H1 (cell line): ENCODE measurements around the gene UBE2B. TPM values are rescaled to one million over a fixed set of nuclear protein-coding genes. Genes with fewer than 3 reads are reported as not detected.
"Not testable (repeated sequence)": the region's sequence is repeated elsewhere in the genome, so short reads cannot be mapped to it uniquely, and the experiment has no call there.

Source experiments
- CTCF ChIA-PET: fragments of 300-600 bp; sonication (Branson Sonifier 250); formaldehyde crosslinking; loops from one replicate; lab custom pipeline; 2021; ENCODE audit not compliant: partially characterized antibody; lab: Charles Lee
- POLR2A ChIA-PET: fragments of 300-600 bp; sonication (Branson Sonifier 250); formaldehyde crosslinking; loops from one replicate; lab custom pipeline; 2021; ENCODE audit warnings: inconsistent platforms; ENCODE audit not compliant: partially characterized antibody; lab: Charles Lee
- DNase-seq, 2 experiments: peaks; one replicate each; pipeline versions ENCODE4 v3.0.0 to v3.0.0-alpha.2; 2010 to 2022; ENCODE audit warnings: low spot score in 2 of 2, low read depth in 1 of 2, mixed read lengths in 1 of 2
- FAIRE-seq: peaks from 2 replicates; lab custom pipeline; 2011; peaks lifted over from hg19 to GRCh38; lab: Jason Lieb, UNC
- H2AFZ ChIP-seq: 2 replicates; pipeline ENCODE4 v1.8.1; 2012; ENCODE audit warnings: low read length, inconsistent platforms
- H2AK5ac ChIP-seq: 2 replicates; pipeline ENCODE4 v1.6.1; 2013; ENCODE audit warnings: low read depth, low read length
- H2BK120ac ChIP-seq: replicated peaks from 2 replicates; pipeline ENCODE3; 2013; ENCODE audit warnings: low read depth, low read length, inconsistent platforms
- H2BK12ac ChIP-seq: 2 replicates; pipeline ENCODE4 v1.6.1; 2013; ENCODE audit warnings: low read depth, low read length
- H2BK15ac ChIP-seq: 2 replicates; pipeline ENCODE4 v1.6.1; 2013; ENCODE audit warnings: low read length
- H2BK20ac ChIP-seq: 2 replicates; pipeline ENCODE4 v1.6.1; 2013; ENCODE audit warnings: low read length
- H2BK5ac ChIP-seq: 2 replicates; pipeline ENCODE4 v1.6.1; 2013; ENCODE audit warnings: low read depth, low read length
- H3K14ac ChIP-seq: 2 replicates; pipeline ENCODE4 v1.6.1; 2013; ENCODE audit warnings: inconsistent platforms; ENCODE audit not compliant: insufficient read length
- H3K18ac ChIP-seq: 2 replicates; pipeline ENCODE4 v1.6.1; 2013; ENCODE audit warnings: low read length; ENCODE audit errors: extremely low read depth
- H3K23ac ChIP-seq: 2 replicates; pipeline ENCODE4 v1.6.1; 2013; ENCODE audit warnings: inconsistent platforms; ENCODE audit not compliant: insufficient read length
- H3K23me2 ChIP-seq: 2 replicates; pipeline ENCODE4 v1.6.1; 2013; ENCODE audit warnings: low read depth, low read length
- H3K27ac ChIP-seq: 2 replicates; pipeline ENCODE4 v1.6.1; 2011; ENCODE audit warnings: low read depth, low read length, inconsistent platforms
- H3K27me3 ChIP-seq, 4 experiments: replicated peaks in 1 of 4; 1 replicate in 1 of 4; 2 replicates in 3 of 4; pipeline versions ENCODE4 v1.6.1 to v1.8.1; 2011 to 2013; ENCODE audit warnings: low read length in 3 of 4, mild to moderate bottlenecking in 3 of 4, inconsistent platforms in 2 of 4, mixed read lengths in 2 of 4, moderate library complexity in 1 of 4; ENCODE audit not compliant: control insufficient read depth in 3 of 4, insufficient read depth in 3 of 4; ENCODE audit errors: extremely low read depth in 1 of 4
- H3K36me3 ChIP-seq, 4 experiments: 2 replicates each; pipeline versions ENCODE4 v1.6.1 to v1.8.1; 2011 to 2013; ENCODE audit warnings: mild to moderate bottlenecking in 4 of 4, low read length in 3 of 4, moderate library complexity in 2 of 4, control low read depth in 1 of 4, inconsistent platforms in 1 of 4; ENCODE audit not compliant: insufficient read depth in 4 of 4, control insufficient read depth in 2 of 4
- H3K4ac ChIP-seq: replicated peaks from 2 replicates; pipeline ENCODE3; 2013; ENCODE audit warnings: low read length, low read depth, mixed read lengths, inconsistent platforms; ENCODE audit not compliant: insufficient read length
- H3K4me1 ChIP-seq, 4 experiments: replicated peaks in 1 of 4; 1 replicate in 1 of 4; 2 replicates in 3 of 4; pipeline versions ENCODE4 v1.6.1 to v1.8.1; 2011 to 2013; ENCODE audit warnings: low read length in 3 of 4, inconsistent platforms in 2 of 4, mixed read lengths in 1 of 4; ENCODE audit not compliant: insufficient read depth in 4 of 4, control insufficient read depth in 3 of 4
- H3K4me2 ChIP-seq, 2 experiments: 2 replicates each; pipeline versions ENCODE4 v1.6.1 to v1.8.1; 2011 to 2013; ENCODE audit warnings: low read depth in 2 of 2, low read length in 2 of 2, control low read depth in 1 of 2, inconsistent platforms in 1 of 2, mild to moderate bottlenecking in 1 of 2; ENCODE audit not compliant: insufficient read depth in 1 of 2
- H3K4me3 ChIP-seq, 4 experiments: fragments of 200-600, 300-600 bp in 1 of 4; sonication (generic), shearing (Covaris generic), sonication (Bioruptor Twin) in 1 of 4; 2 replicates each; pipeline versions ENCODE4 v1.5.1 to v1.8.1; 2011 to 2016; ENCODE audit warnings: low read length in 4 of 4, low read depth in 3 of 4, control low read depth in 2 of 4, inconsistent platforms in 2 of 4, mild to moderate bottlenecking in 2 of 4, mixed read lengths in 1 of 4, moderate library complexity in 1 of 4; ENCODE audit not compliant: insufficient read depth in 2 of 4; ENCODE audit errors: extremely low read depth in 1 of 4
- H3K56ac ChIP-seq: replicated peaks from 2 replicates; pipeline ENCODE3; 2013; ENCODE audit warnings: low read depth, mild to moderate bottlenecking, mixed read lengths, low read length, inconsistent platforms; ENCODE audit not compliant: insufficient read length
- H3K79me1 ChIP-seq: 2 replicates; pipeline ENCODE4 v1.6.1; 2013; ENCODE audit warnings: low read depth, low read length, control low read depth
- H3K79me2 ChIP-seq, 2 experiments: 2 replicates each; pipeline versions ENCODE4 v1.6.1 to v1.8.1; 2012 to 2013; ENCODE audit warnings: low read length in 2 of 2, mild to moderate bottlenecking in 2 of 2, inconsistent platforms in 1 of 2; ENCODE audit not compliant: insufficient read depth in 2 of 2, control insufficient read depth in 1 of 2
- H3K9ac ChIP-seq, 4 experiments: replicated peaks in 1 of 4; 1 replicate in 1 of 4; 2 replicates in 3 of 4; pipeline versions ENCODE4 v1.6.1 to v1.8.1; 2011 to 2013; ENCODE audit warnings: low read depth in 3 of 4, low read length in 3 of 4, control low read depth in 2 of 4, mild to moderate bottlenecking in 2 of 4, moderate library complexity in 2 of 4, inconsistent platforms in 1 of 4; ENCODE audit errors: extremely low read depth in 1 of 4
- H3K9me3 ChIP-seq, 2 experiments: 2 replicates each; pipeline versions ENCODE4 v1.6.1 to v1.8.1; 2012 to 2013; ENCODE audit warnings: mild to moderate bottlenecking in 2 of 2, moderate library complexity in 2 of 2, control low read depth in 1 of 2, inconsistent platforms in 1 of 2, low read depth in 1 of 2, low read length in 1 of 2, mixed read lengths in 1 of 2; ENCODE audit not compliant: insufficient read depth in 2 of 2
- H4K20me1 ChIP-seq, 2 experiments: replicated peaks in 1 of 2; 2 replicates each; pipeline versions ENCODE3 to v1.8.1; 2011 to 2013; ENCODE audit warnings: inconsistent platforms in 2 of 2, low read length in 2 of 2, mild to moderate bottlenecking in 1 of 2; ENCODE audit not compliant: insufficient read depth in 2 of 2, control insufficient read depth in 1 of 2
- H4K5ac ChIP-seq: 2 replicates; pipeline ENCODE4 v1.6.1; 2013; ENCODE audit warnings: low read length, low read depth, mixed read lengths, inconsistent platforms; ENCODE audit not compliant: insufficient read length
- H4K8ac ChIP-seq: 2 replicates; pipeline ENCODE4 v1.8.0; 2013; ENCODE audit warnings: mild to moderate bottlenecking, moderate library complexity, low read length, inconsistent platforms; ENCODE audit not compliant: insufficient read depth; ENCODE audit errors: extremely low read depth
- H4K91ac ChIP-seq: replicated peaks from 2 replicates; pipeline ENCODE3; 2013; ENCODE audit warnings: low read length, mixed read lengths, inconsistent platforms; ENCODE audit not compliant: insufficient read length
- JUND ChIP-seq: IDR thresholded peaks from 2 replicates; pipeline ENCODE4 v1.6.1; 2011; ENCODE audit warnings: mild to moderate bottlenecking, improper control_type of control experiment, low read length
- KDM5A ChIP-seq: fragments of 200-600 bp; IDR thresholded peaks from 2 replicates; pipeline ENCODE4 v1.7.1; 2012; ENCODE audit warnings: mild to moderate bottlenecking, low read length, inconsistent platforms, mixed read lengths
- RNF2 ChIP-seq: fragments of 200-900, 300-1000 bp; sonication (generic); IDR thresholded peaks from 2 replicates; pipeline ENCODE4 v1.7.1; 2016; ENCODE audit warnings: borderline replicate concordance, low read depth, mild to moderate bottlenecking, antibody characterized with exemption, low read length; ENCODE audit not compliant: poor library complexity, severe bottlenecking; ENCODE audit errors: missing control alignments
- WGBS, 2 experiments: shearing (Covaris generic) in 1 of 2; methylation state at CpG; one replicate each; pipeline versions ENCODE4 v1.1.6 to v1.1.7; 2013 to 2015; ENCODE audit warnings: low lambda C conversion rate in 2 of 2, mixed read lengths in 2 of 2, inconsistent platforms in 1 of 2, low coverage in 1 of 2, missing lambda C conversion rate in 1 of 2; ENCODE audit not compliant: insufficient replicate concordance in 2 of 2, insufficient coverage in 1 of 2, insufficient read length in 1 of 2; ENCODE audit errors: extremely low coverage in 1 of 2, missing lambda C conversion rate in 1 of 2; 5-methylcytosine and 5-hydroxymethylcytosine counted together
- polyA plus RNA-seq, 7 experiments: library from polyadenylated mRNA; depleted of rRNA in 3 of 7; stranded (reverse) in 5 of 7; unstranded in 2 of 7; fragments of >200 nt in 5 of 7; fragments of 200-250 nt in 2 of 7; gene quantifications; 1 replicate in 5 of 7; 2 replicates in 1 of 7; 4 replicates in 1 of 7; pipeline versions ENCODE4 v1.2.1 to v1.2.3, GENCODE V29; 2011 to 2013; ENCODE audit warnings: missing spikeins in 2 of 7, mixed read lengths in 2 of 7
- total RNA-seq: library from RNA; stranded (reverse); fragmentation: NEBNext Ultra II Directional; extraction: Animal tissue kit (Norgen Biotek cat#: 25700); gene quantifications from 2 replicates; pipeline ENCODE4 v1.2.1, GENCODE V29; 2021

UBE2B gene
- total and polyA plus RNA-seq, 2 of the 8 experiments (the other 6 are each of a cell fraction or from before 2014, with no cell fraction given), result 15.9 to 46.8 TPM

DNA sequence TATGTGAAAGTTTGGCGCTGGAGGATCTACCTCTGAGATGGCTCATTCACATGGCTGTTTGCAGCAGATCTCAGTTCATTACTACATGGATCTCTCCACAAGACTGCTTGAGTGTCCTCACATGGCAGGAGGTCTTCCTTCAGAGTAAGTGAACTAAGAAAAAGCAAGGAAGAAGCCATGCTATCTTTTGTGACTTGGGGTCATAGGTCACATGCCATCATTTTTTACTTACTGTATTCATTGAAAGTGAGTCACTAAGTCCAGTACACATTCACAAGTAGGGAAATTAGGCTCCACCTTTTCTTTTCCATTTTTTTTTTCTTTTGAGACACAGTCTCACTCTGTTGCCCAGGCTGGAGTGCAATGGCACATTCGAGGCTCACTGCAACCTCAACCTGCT, 49.0 kb downstream of the UBE2B start (continued):
- TF ChIP-seq RNF2 (no peak), JUND (no peak), KDM5A (no peak)

DNA sequence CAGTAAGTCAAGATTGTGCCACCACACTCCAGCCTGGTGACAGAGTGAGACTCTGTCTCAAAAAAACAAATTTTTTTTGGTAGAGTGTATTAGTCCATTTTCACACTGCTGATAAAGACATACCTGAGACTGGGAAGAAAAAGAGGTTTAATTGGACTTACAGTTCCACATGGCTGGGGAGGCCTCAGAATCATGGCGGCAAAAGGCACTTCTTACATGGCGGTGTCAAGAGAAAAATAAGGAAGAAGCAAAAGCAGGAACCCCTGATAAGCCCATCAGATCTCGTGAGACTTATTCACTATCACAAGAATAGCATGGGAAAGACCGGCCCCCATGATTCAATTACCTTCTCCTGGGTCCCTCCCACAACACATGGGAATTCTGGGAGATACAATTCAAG, 49.7 kb downstream of the UBE2B start:
- CTCF ChIA-PET, result interaction anchor here (1.0 kb wide), 1 partner anchor 10 kb away, joined by 5 read pairs; the partner anchor contains the start of gene CDKN2AIPNL

More for the DNA sequence above, 49.7 kb downstream of the UBE2B start:
- not testable (repeated sequence) for H3K14ac ChIP-seq, H2AK5ac ChIP-seq, H3K4me2 ChIP-seq, H3K23me2 ChIP-seq, H3K9ac ChIP-seq, H3K4me1 ChIP-seq, H2BK12ac ChIP-seq, H3K4ac ChIP-seq, H2AFZ ChIP-seq, H2BK20ac ChIP-seq, H2BK15ac ChIP-seq, H4K5ac ChIP-seq, H3K36me3 ChIP-seq, H3K79me2 ChIP-seq, H3K27ac ChIP-seq, DNase-seq, H3K18ac ChIP-seq, H4K8ac ChIP-seq, H3K27me3 ChIP-seq, H3K56ac ChIP-seq, H3K4me3 ChIP-seq, H4K20me1 ChIP-seq, H2BK5ac ChIP-seq, FAIRE-seq, H2BK120ac ChIP-seq, H3K79me1 ChIP-seq, H3K23ac ChIP-seq, H3K9me3 ChIP-seq, H4K91ac ChIP-seq
- POLR2A ChIA-PET, result interaction anchor here (0.9 to 1.4 kb wide), 3 partner anchors 10 to 16 kb away, joined by 3 read pairs; partner anchors contain the start of gene CDKN2AIPNL
- WGBS, 2 experiments, result 94% methylated on average over 4 of the region's 4 CpGs; no CpG with 5 or more reads in 1 of the 2 experiments
